NCI-H1694 treated with DMSO at 0.1 percent for 48 hours (cell line): Measurements from ENCODE around the gene GSE1.

Experiments
- DNase-seq: peaks from one replicate; lab custom pipeline; 2025; lab: John Stamatoyannopoulos, UW

The GSE1 gene

GRCh38 chr16:85607321-85607765 is 5.8 kb upstream of the GSE1 start:
- DNase-seq, result no peak

- no peak for DNase-seq
Observed at GRCh38 chr16:85607796-85608514, 5.2 kb upstream of the GSE1 start.

- no peak for DNase-seq
Observed at GRCh38 chr16:85608515-85608885, 4.6 kb upstream of the GSE1 start.

GRCh38 chr16:85608887-85609286 is 4.2 kb upstream of the GSE1 start:
- DNase-seq, result no peak

- DNase-seq, result no peak
Observed at GRCh38 chr16:85609539-85609938, 3.6 kb upstream of the GSE1 start.

GRCh38 chr16:85610059-85610445 is 3.1 kb upstream of the GSE1 start:
- DNase-seq, result no peak

- DNase-seq, result peak; percentile 87
Observed at GRCh38 chr16:85610446-85611193, 2.5 kb upstream of the GSE1 start.

- no peak for DNase-seq
Observed at GRCh38 chr16:85611194-85611443, 2.0 kb upstream of the GSE1 start.

- DNase-seq, result peak; percentile 91
Observed at GRCh38 chr16:85611444-85612190, 1.5 kb upstream of the GSE1 start.

- peak; percentile 60 for DNase-seq
Observed at GRCh38 chr16:85612191-85612800, 826 bp upstream of the GSE1 start.

GRCh38 chr16:85613604-85614337 is 649 bp downstream of the GSE1 start:
- DNase-seq, result peak; percentile 33

- no peak for DNase-seq
Observed at GRCh38 chr16:85614338-85615013, 1.4 kb downstream of the GSE1 start.

GRCh38 chr16:85615014-85615851 is 2.1 kb downstream of the GSE1 start:
- DNase-seq, result peak; percentile 32

GRCh38 chr16:85615852-85616606 is 2.9 kb downstream of the GSE1 start:
- DNase-seq, result peak; percentile 81

- peak; percentile 49 for DNase-seq
Observed at GRCh38 chr16:85616607-85617321, 3.6 kb downstream of the GSE1 start.

- DNase-seq, result no peak
Observed at GRCh38 chr16:85617948-85618347, 4.8 kb downstream of the GSE1 start.

- no peak for DNase-seq
Observed at GRCh38 chr16:85618521-85618920, 5.4 kb downstream of the GSE1 start.

- no peak for DNase-seq
Observed at GRCh38 chr16:85619101-85619891, 6.2 kb downstream of the GSE1 start.
